Neural cell (in vitro differentiated cells): Measurements from ENCODE around the gene ADCY4.

ENCODE experiments used
- CTCF ChIP-seq: fragments of 450-650 bp; IDR thresholded peaks from 2 replicates; pipeline ENCODE4 v1.5.1; 2014; ENCODE audit warnings: antibody characterized with exemption, mild to moderate bottlenecking, moderate library complexity; ENCODE audit not compliant: poor library complexity, severe bottlenecking
- EZH2 ChIP-seq: fragments of 200-600, 300-800 bp; shearing (Covaris generic), sonication (generic); IDR thresholded peaks from 2 replicates; pipeline ENCODE4 v1.6.1; 2014; ENCODE audit warnings: antibody characterized with exemption, low read length, borderline replicate concordance, mild to moderate bottlenecking; ENCODE audit not compliant: insufficient read depth, poor library complexity, severe bottlenecking

DNA sequence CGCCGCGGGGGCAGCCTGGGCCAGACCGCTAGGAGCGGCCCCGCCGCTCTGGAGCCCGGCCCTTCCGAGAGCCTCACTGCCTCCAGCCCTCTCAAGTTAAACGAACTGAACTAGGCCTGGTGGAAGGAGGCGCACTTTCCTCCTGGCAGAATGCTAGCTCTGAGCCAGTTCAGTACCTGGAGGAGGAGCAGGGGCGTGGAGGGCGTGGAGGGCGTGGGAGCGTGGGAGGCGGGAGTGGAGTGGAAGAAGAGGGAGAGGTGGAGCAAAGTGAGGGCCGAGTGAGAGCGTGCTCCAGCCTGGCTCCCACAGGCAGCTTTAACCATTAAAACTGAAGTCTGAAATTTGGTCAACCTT, 18.3 kb downstream of the ADCY4 start:
- TF ChIP-seq CTCF = no peak
- TF ChIP-seq EZH2 = no peak
